GM21825 (cell line): Measurements from ENCODE around the gene SLC37A1.

Experiments
- ATAC-seq: cut with Tn5 transposase; IDR thresholded peaks from one replicate; pipeline ENCODE4 v1.9.1; 2021; ENCODE audit warnings: mild to moderate bottlenecking, moderate library complexity; ENCODE audit not compliant: unreplicated experiment

SLC37A1 gene

GRCh38 chr21:42572906-42573495, 59.3 kb downstream of the SLC37A1 start:
- no peak for ATAC-seq

- ATAC-seq: no peak
Observed at GRCh38 chr21:42574234-42575027, 60.8 kb downstream of the SLC37A1 start.

- no peak for ATAC-seq
Observed at GRCh38 chr21:42575111-42575510, 61.5 kb downstream of the SLC37A1 start.

GRCh38 chr21:42576639-42577038, 63.0 kb downstream of the SLC37A1 start:
- ATAC-seq: no peak

- ATAC-seq: no peak
Observed at GRCh38 chr21:42578034-42578433, 64.4 kb downstream of the SLC37A1 start.

GRCh38 chr21:42578761-42579415, 65.2 kb downstream of the SLC37A1 start:
- no peak for ATAC-seq

- no peak for ATAC-seq
Observed at GRCh38 chr21:42579456-42580075, 65.9 kb downstream of the SLC37A1 start.

- ATAC-seq: no peak
Observed at GRCh38 chr21:42580076-42580792, 66.6 kb downstream of the SLC37A1 start.

GRCh38 chr21:42580793-42581321, 67.2 kb downstream of the SLC37A1 start:
- no peak for ATAC-seq

GRCh38 chr21:42581336-42581992, 67.8 kb downstream of the SLC37A1 start:
- ATAC-seq: no peak

- no peak for ATAC-seq
Observed at GRCh38 chr21:42581993-42582786, 68.5 kb downstream of the SLC37A1 start.

- no peak for ATAC-seq
Observed at GRCh38 chr21:42582787-42583476, 69.3 kb downstream of the SLC37A1 start.

- ATAC-seq: no peak
Observed at GRCh38 chr21:42583477-42584295, 70.0 kb downstream of the SLC37A1 start.

- ATAC-seq: no peak
Observed at GRCh38 chr21:42584296-42584641, 70.6 kb downstream of the SLC37A1 start.

- ATAC-seq: no peak
Observed at GRCh38 chr21:42585881-42586280, 72.2 kb downstream of the SLC37A1 start.

GRCh38 chr21:42586406-42586805, 72.8 kb downstream of the SLC37A1 start:
- no peak for ATAC-seq

- no peak for ATAC-seq
Observed at GRCh38 chr21:42587036-42587435, 73.4 kb downstream of the SLC37A1 start.
